HEK293 (cell line): Measurements from ENCODE around the gene CSNK2A3.

Experiments used
- CTCF ChIP-seq: fragments of 450-650 bp; formaldehyde crosslinking; IDR thresholded peaks from 2 replicates; pipeline ENCODE4 v1.5.1; 2016; ENCODE audit warnings: missing biosample characterization, missing genetic modification characterization
- HOXC10 ChIP-seq: sonication (generic); formaldehyde crosslinking; IDR thresholded peaks from 2 replicates; pipeline ENCODE4 v1.8.1; 2023; ENCODE audit warnings: mild to moderate bottlenecking, missing genetic modification reagents
- IKZF3 ChIP-seq: fragments of 450-650 bp; IDR thresholded peaks from 2 replicates; pipeline ENCODE4 v1.5.0; 2018; ENCODE audit warnings: missing biosample characterization, mild to moderate bottlenecking, missing genetic modification characterization, moderate library complexity
- KLF17 ChIP-seq: fragments of 450-650 bp; formaldehyde crosslinking; IDR thresholded peaks from 2 replicates; pipeline ENCODE4 v1.5.1; 2016; ENCODE audit warnings: missing biosample characterization, missing genetic modification characterization
- KLF7 ChIP-seq: fragments of 450-650 bp; formaldehyde crosslinking; IDR thresholded peaks from 2 replicates; pipeline ENCODE4 v1.5.1; 2016; ENCODE audit warnings: missing biosample characterization, missing genetic modification characterization, borderline replicate concordance
- SP3 ChIP-seq: fragments of 450-650 bp; formaldehyde crosslinking; IDR thresholded peaks from 2 replicates; pipeline ENCODE4 v1.5.1; 2016; ENCODE audit warnings: missing biosample characterization, missing genetic modification characterization
- ZBTB20 ChIP-seq: fragments of 450-650 bp; formaldehyde crosslinking; IDR thresholded peaks from 2 replicates; pipeline ENCODE4 v1.5.1; 2016; ENCODE audit warnings: missing biosample characterization, missing genetic modification characterization
- ZNF155 ChIP-seq: fragments of 450-650 bp; formaldehyde crosslinking; IDR thresholded peaks from 2 replicates; pipeline ENCODE4 v1.5.1; 2016; ENCODE audit warnings: missing biosample characterization, missing genetic modification characterization
- ZNF274 ChIP-seq, 2 experiments: fragments of 200-500 bp in 1 of 2; fragments of 450-650 bp in 1 of 2; sonication (Bioruptor generic) in 1 of 2; formaldehyde crosslinking in 1 of 2; IDR thresholded peaks; 2 replicates each; pipeline versions ENCODE4 v1.5.1 to v1.6.1; 2014 to 2016; ENCODE audit warnings: borderline replicate concordance in 1 of 2, inconsistent platforms in 1 of 2, low read length in 1 of 2, missing biosample characterization in 1 of 2, missing genetic modification characterization in 1 of 2
- ZNF354C ChIP-seq: fragments of 450-650 bp; formaldehyde crosslinking; IDR thresholded peaks from 2 replicates; pipeline ENCODE4 v1.5.1; 2016; ENCODE audit warnings: missing biosample characterization, missing genetic modification characterization, low read depth, borderline replicate concordance
- ZSCAN18 ChIP-seq: fragments of 450-650 bp; formaldehyde crosslinking; IDR thresholded peaks from 2 replicates; pipeline ENCODE4 v1.5.1; 2016; ENCODE audit warnings: missing biosample characterization, missing genetic modification characterization

GRCh38 chr11:11345099-11345498 is 8.0 kb downstream of the CSNK2A3 start:
- TF ChIP-seq CTCF (tag by site-specific recombination) (no peak), HOXC10 (CRISPR knock-in tag) (no peak), ZSCAN18 (tag by site-specific recombination) (no peak), ZBTB20 (tag by site-specific recombination) (no peak), SP3 (tag by site-specific recombination) (no peak), ZNF274 (IDR thresholded peaks at IDR 0.05; ENCODE audit: low read length) (no peak), ZNF274 (tag by site-specific recombination; IDR thresholded peaks at IDR 0.05; ENCODE audit: borderline replicate concordance) (no peak), KLF7 (tag by site-specific recombination) (no peak), ZNF354C (tag by site-specific recombination) (no peak), IKZF3 (tag by site-specific recombination) (no peak), KLF17 (tag by site-specific recombination) (no peak), ZNF155 (tag by site-specific recombination) (no peak)
